Spleen (tissue), 7 donors: ENCODE measurements around the gene FXYD6.

Experiments used
- CTCF ChIP-seq, 11 experiments: fragments of 200-600 bp in 7 of 11; fragments of 450-650 bp in 4 of 11; sonication (generic) in 4 of 11; IDR thresholded peaks in 8 of 11; conservative IDR thresholded peaks in 3 of 11; 1 replicate in 7 of 11; 2 replicates in 4 of 11; pipeline versions ENCODE4 v1.4.0 to v1.8.0; 2016 to 2021; ENCODE audit warnings: antibody characterized with exemption in 11 of 11, inconsistent platforms in 4 of 11, mild to moderate bottlenecking in 1 of 11
- POLR2A ChIP-seq, 3 donors: fragments of 450-650 bp; IDR thresholded peaks; one replicate each; pipeline ENCODE4 v1.5.1; 2017; ENCODE audit warnings: antibody characterized with exemption in 3 of 3, mild to moderate bottlenecking in 1 of 3
- donor health status: DM: no; HTN: no; CAD: no; lungs with moderate emphysema.
- donor health status: DM: no; HTN: no; CAD: no.
- donor health status: DM: no; HTN: no; CAD: no.

DNA sequence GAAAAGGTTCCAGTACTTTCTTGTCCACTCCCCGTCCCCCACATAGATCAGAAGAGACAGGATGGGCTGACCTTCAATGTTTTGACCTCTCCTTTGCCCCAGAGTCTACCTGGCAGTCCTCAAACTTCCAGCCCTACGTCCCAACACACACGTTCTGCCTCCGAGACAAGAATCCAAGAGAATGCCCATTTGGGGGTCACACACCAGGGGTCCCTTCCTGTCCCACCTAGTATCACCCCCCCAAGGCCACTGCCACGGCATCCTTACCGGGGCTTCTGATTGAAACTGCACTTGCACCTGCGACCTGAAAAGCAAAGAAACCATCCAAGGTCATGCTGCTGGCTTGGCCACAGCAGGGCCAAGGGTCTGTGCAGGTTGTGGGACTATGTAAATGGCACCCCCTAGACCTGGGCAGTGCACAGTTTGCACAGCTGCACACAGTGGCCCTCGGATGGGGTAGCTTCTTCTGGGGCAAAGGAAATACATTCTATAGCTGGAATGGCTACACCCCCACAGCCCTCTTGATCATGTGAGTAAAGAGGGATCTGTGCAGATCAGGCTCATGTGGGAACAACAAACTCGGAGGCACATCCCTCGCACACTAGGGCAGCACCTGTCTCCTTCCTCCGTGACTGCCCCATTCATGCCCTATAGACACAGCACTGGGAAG, 35.4 kb downstream of the FXYD6 start:
- TF ChIP-seq CTCF (IDR thresholded peaks at IDR 0.05 in 8 of 11, conservative IDR thresholded peaks at IDR 0.05 in 3 of 11) (no peak), POLR2A (IDR thresholded peaks at IDR 0.05) (no peak)
